Umbilical cord (tissue), 2 donors: ENCODE results near the gene LAMC2. TPM values are rescaled to one million over a fixed set of nuclear protein-coding genes. Genes with fewer than 3 reads are reported as not detected.

Experiments used
- DNase-seq: peaks from one replicate; pipeline ENCODE4 v3.0.0-alpha.2; 2015; ENCODE audit warnings: low spot score
- total RNA-seq: library from RNA; depleted of rRNA; stranded (reverse); fragments of >200 nt; gene quantifications from one replicate; pipeline ENCODE4 v1.2.3, GENCODE V29; 2014; ENCODE audit warnings: low replicate concordance; ENCODE audit not compliant: insufficient read depth

Gene LAMC2
- total RNA-seq, 1 donor from 2014 or later, result 34.2 TPM

GRCh38 chr1:183287191-183287675, 101.2 kb downstream of the LAMC2 start:
- DNase-seq, result peak; percentile 47

DNA sequence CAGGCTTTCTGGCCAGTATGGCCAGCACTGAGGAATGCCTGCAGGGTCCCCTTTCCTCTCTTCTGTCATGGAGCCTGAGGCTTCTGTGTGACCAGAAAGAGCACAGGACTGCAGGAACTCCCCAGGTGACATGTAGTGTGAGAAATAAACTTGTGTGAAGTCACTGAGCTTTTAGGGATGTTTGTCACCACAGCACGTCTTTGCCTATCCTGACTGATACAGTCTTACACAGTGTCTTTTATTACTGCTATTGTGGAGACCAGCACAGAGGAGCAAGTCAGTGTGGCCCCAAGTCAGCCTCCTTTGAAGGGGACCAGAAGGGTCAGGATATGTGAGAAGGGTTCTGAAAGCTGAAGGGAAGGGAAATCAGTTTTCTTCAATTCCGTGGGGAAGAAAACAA, 102.5 kb downstream of the LAMC2 start:
- DNase-seq, result no peak

DNA sequence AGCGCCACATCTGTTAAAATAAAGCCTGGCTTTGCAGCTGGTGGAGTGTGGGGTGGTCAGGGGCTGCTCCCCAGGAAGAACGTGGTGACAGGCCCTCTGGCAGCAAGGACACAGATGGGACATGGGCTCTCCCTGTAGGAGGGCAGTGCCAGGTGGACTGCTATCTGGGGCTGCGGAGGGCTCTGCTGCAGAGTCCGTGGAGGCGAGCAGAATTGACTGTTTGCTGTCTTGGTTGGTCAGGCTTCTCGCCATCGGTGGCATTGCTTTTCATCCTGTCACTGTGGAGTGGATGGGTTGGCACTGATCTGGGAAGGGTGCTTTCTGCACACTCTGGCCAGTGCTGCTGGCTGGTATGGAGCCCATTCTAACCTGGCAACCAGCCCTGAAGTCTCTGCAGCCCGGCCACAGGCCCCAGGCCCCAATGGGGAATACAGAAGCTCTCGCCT, 103.0 kb downstream of the LAMC2 start:
- no peak for DNase-seq

DNA sequence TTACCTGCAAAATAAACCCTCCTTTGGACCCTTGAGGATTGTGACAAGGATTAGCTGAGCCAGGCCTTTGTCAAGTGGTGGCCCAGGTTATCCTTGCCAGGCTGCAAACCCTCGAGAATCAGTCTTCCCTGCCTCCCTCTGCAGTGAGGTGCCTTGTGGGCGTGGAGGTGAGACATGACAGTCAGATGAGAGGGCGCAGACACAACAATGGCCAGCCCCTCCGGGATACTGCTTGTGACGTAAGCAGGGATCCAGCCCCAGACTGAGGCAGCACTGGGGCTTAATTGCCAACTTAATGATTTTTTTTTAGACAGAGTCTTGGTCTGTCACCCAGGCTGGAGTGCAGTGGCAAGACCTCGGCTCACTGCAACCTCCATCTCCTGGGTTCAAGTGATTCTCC, 104.6 kb downstream of the LAMC2 start:
- no peak for DNase-seq

DNA sequence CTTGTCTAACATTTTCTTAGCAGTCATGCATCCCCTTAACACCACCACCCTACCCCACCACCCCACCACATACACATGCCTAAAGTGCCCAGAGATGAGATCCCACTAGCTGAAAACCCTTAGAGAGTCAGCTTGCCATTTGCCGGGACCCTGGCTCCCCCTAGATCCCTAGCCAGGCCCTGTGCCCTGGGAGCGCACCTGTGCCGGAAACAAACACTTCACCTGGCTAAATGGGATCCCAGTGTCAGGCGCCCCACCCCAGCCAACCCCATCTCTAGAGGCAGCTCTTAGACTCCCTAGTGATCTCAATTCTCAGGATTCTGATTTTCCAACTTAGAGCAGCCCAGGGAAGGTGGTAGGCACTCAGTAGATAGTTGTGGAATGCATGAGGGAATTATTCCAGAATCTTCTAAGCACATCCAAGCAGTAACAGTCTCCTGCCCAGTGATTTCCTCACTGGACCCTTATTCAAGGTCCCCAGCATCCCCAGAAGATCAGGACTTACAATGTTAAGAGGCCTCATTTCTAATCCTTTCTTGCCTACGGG, 105.2 kb downstream of the LAMC2 start:
- DNase-seq, result no peak

DNA sequence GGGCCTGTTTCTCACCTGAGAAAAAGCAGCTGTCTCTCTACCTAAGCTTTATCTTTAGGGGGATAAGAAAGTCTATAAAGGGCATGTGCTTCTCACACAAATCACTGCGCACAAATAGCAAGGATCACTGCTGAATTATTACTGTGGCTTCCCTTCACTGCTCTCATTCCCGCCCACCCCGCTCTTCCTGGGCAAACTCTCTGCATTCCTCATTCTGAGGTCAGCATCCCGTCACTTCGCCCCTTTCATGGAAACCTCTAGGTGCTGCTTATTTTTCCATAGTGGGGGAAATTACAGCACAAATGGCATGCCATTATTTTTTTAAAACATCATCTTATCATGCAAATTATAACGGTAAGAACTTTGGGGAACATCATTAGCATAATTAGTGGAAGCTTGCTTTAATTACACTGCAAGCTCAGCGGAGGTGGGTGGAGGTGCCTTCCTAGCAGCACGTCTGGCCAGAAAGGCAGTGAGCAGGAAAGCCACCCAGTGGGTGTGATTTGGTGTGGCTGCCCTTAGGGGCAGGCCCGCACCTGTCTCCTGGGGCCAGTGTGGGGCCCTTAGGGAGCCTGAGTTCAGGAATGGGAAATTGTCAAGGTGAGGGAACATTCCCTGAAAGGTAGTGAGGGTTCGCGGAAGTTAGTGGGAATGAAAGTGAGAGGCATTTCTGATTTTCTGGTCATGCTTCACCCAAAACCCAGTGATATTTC, 105.9 kb downstream of the LAMC2 start:
- peak; percentile 84 for DNase-seq

GRCh38 chr1:183293241-183293640, 107.2 kb downstream of the LAMC2 start:
- DNase-seq, result no peak

DNA sequence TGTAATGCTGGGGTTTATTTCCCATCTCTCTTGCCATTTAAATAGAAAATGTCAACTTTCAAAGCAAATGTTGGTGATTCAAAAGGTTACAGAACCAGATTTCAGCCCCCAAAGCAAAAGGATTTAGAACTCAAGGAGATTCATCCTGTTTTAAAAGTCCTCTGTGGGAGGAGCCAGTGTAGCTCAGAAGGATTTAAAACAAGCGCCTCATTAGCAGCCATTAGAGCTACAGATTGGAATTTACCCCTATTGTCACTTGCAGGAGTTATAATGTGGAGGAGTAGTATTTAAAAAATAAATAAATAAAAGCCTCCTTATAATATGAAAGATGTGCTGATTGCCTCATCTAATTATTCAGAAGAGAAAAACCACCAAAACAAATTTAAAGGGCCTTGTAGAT, 107.8 kb downstream of the LAMC2 start:
- DNase-seq, result no peak

Other genes with a start within 250 kb of the LAMC2 start
- gene SHCBP1L, start 233.1 kb upstream of the LAMC2 start, total RNA-seq, result not detected
- 585 TPM for gene LAMC1, start 162.8 kb upstream of the LAMC2 start, total RNA-seq
- 2.9 TPM for gene NMNAT2, start 232.1 kb downstream of the LAMC2 start, total RNA-seq